Keratinocyte (primary cell): Measurements from ENCODE around the gene DTNB. TPM values are rescaled to one million over a fixed set of nuclear protein-coding genes. Genes with fewer than 3 reads are reported as not detected.

Experiments
- DNase-seq: peaks from one replicate; pipeline ENCODE4 v3.0.0-alpha.2; 2011; ENCODE audit warnings: low read depth, missing footprints, low spot score
- FAIRE-seq: peaks from 2 replicates; lab custom pipeline; 2011; peaks lifted over from hg19 to GRCh38; lab: Jason Lieb, UNC
- H2AFZ ChIP-seq: 2 replicates; pipeline ENCODE4 v1.6.0; 2012; ENCODE audit warnings: low read length, control low read depth, inconsistent platforms; ENCODE audit not compliant: control insufficient read depth
- H3K27ac ChIP-seq: 2 replicates; pipeline ENCODE4 v1.5.1; 2011; ENCODE audit warnings: low read length; ENCODE audit not compliant: control insufficient read depth, insufficient read depth
- H3K27me3 ChIP-seq: 3 replicates; pipeline ENCODE4 v1.6.0; 2011; ENCODE audit warnings: low read length; ENCODE audit not compliant: control insufficient read depth, insufficient read depth; ENCODE audit errors: extremely low read depth
- H3K36me3 ChIP-seq, 2 experiments: 2 replicates in 1 of 2; 3 replicates in 1 of 2; pipeline ENCODE4 v1.5.1; 2011; ENCODE audit warnings: low read length in 2 of 2, mild to moderate bottlenecking in 1 of 2; ENCODE audit not compliant: control insufficient read depth in 2 of 2, insufficient read depth in 2 of 2; ENCODE audit errors: extremely low read depth in 1 of 2
- H3K4me1 ChIP-seq: 3 replicates; pipeline ENCODE4 v1.5.1; 2011; ENCODE audit warnings: low read length; ENCODE audit not compliant: control insufficient read depth, insufficient read depth; ENCODE audit errors: extremely low read depth
- H3K4me2 ChIP-seq: 3 replicates; pipeline ENCODE4 v1.6.0; 2011; ENCODE audit warnings: low read depth, low read length; ENCODE audit not compliant: control insufficient read depth, insufficient read depth; ENCODE audit errors: extremely low read depth
- H3K4me3 ChIP-seq, 3 experiments: fragments of 200-600 bp in 1 of 3; sonication (generic) in 1 of 3; 2 replicates in 2 of 3; 3 replicates in 1 of 3; pipeline ENCODE4 v1.5.1; 2011 to 2016; ENCODE audit warnings: low read length in 3 of 3, mild to moderate bottlenecking in 3 of 3, control low read depth in 2 of 3, inconsistent platforms in 1 of 3, low read depth in 1 of 3, mixed read lengths in 1 of 3, mixed run types in 1 of 3, moderate library complexity in 1 of 3; ENCODE audit not compliant: control insufficient read depth in 2 of 3, insufficient read depth in 2 of 3; ENCODE audit errors: extremely low read depth in 1 of 3
- H3K79me2 ChIP-seq: 2 replicates; pipeline ENCODE4 v1.6.0; 2012; ENCODE audit warnings: low read length; ENCODE audit not compliant: control insufficient read depth, insufficient read depth
- H3K9ac ChIP-seq: 3 replicates; pipeline ENCODE4 v1.6.0; 2011; ENCODE audit warnings: low read length; ENCODE audit not compliant: control insufficient read depth, insufficient read depth; ENCODE audit errors: extremely low read depth
- H3K9me1 ChIP-seq: 3 replicates; pipeline ENCODE4 v1.6.0; 2011; ENCODE audit warnings: low read length; ENCODE audit not compliant: control insufficient read depth, insufficient read depth; ENCODE audit errors: extremely low read depth
- H3K9me3 ChIP-seq: 2 replicates; pipeline ENCODE4 v1.5.1; 2012; ENCODE audit warnings: low read depth, low read length; ENCODE audit not compliant: control insufficient read depth
- H4K20me1 ChIP-seq: 3 replicates; pipeline ENCODE4 v1.6.0; 2011; ENCODE audit warnings: low read length; ENCODE audit not compliant: control insufficient read depth, insufficient read depth; ENCODE audit errors: extremely low read depth
- EZH2 ChIP-seq: IDR thresholded peaks from one replicate; pipeline ENCODE4 v1.6.1; 2012; ENCODE audit warnings: inconsistent platforms, mild to moderate bottlenecking, low read length, moderate library complexity
- dilution Hi-C: fragments of 300-500 bp; cut with MboI; formaldehyde crosslinking; loops from one replicate; pipeline ENCODE4 v1.7.0; 2020; ENCODE audit warnings: low sequenced_read_pairs; ENCODE audit not compliant: extremely low pct_ligation_motif_present
- polyA plus RNA-seq, 5 experiments: library from polyadenylated mRNA; depleted of rRNA in 3 of 5; stranded (reverse) in 3 of 5; stranded (forward) in 1 of 5; unstranded in 1 of 5; fragments of >200 nt; gene quantifications; 1 replicate in 1 of 5; 2 replicates in 3 of 5; 3 replicates in 1 of 5; pipeline versions ENCODE4 v1.2.1 to v1.2.3, GENCODE V29; 2011 to 2012; ENCODE audit warnings: missing spikeins in 2 of 5, low read depth in 1 of 5, low replicate concordance in 1 of 5
- TF ChIP-seq, protein P1 (sequence below), 3 experiments: IDR thresholded peaks in 1 of 3; conservative IDR thresholded peaks in 1 of 3; optimal IDR thresholded peaks in 1 of 3; 2 replicates in 2 of 3; 3 replicates in 1 of 3; pipeline versions ENCODE3 to v1.5.1; 2011; ENCODE audit warnings: low read length in 3 of 3, mild to moderate bottlenecking in 3 of 3, moderate library complexity in 2 of 3, control low read depth in 1 of 3, inconsistent platforms in 1 of 3; ENCODE audit not compliant: insufficient read depth in 2 of 3; ENCODE audit errors: extremely low read depth in 1 of 3

The DTNB gene
- polyA plus RNA-seq, 1 donor (not counting 4 experiments of a cell fraction or from before 2014, with no cell fraction given), result 31.5 TPM

DNA sequence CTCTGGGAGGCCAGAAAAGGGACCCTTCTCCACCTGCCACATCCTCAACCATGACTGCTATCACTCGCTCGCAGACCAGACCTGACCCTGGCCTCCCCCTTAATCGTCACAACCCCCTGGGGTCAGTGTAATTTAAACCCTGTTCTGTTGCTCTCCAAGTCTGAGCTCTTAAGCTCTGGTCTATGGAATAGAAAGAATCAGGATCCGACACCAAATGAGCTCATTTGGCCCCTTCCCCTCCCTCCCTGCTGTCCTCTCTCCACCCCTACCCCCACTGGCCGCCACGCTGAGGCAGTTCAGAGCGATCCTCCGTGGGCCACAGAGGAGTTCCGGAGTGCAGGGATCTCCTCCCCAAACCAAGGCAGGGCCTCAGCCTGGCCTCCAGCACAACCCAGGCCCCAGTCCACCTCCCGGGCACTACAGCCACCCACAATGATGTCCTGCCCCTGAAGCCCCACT lies 337.0 kb downstream of the DTNB start:
- no peak overlapping the region for H3K27ac ChIP-seq
- no peaks in the 10 kb centered on the region for H3K79me2 ChIP-seq
- peaks cover 3% of the 10 kb centered on the region for H4K20me1 ChIP-seq
- H3K4me2 ChIP-seq, result no peak overlapping the region
- no peaks in the 10 kb centered on the region for H3K4me1 ChIP-seq
- no peak overlapping the region for H3K4me3 ChIP-seq
- FAIRE-seq, result no peak
- TF ChIP-seq EZH2, result no peak
- TF ChIP-seq, protein P1, sequence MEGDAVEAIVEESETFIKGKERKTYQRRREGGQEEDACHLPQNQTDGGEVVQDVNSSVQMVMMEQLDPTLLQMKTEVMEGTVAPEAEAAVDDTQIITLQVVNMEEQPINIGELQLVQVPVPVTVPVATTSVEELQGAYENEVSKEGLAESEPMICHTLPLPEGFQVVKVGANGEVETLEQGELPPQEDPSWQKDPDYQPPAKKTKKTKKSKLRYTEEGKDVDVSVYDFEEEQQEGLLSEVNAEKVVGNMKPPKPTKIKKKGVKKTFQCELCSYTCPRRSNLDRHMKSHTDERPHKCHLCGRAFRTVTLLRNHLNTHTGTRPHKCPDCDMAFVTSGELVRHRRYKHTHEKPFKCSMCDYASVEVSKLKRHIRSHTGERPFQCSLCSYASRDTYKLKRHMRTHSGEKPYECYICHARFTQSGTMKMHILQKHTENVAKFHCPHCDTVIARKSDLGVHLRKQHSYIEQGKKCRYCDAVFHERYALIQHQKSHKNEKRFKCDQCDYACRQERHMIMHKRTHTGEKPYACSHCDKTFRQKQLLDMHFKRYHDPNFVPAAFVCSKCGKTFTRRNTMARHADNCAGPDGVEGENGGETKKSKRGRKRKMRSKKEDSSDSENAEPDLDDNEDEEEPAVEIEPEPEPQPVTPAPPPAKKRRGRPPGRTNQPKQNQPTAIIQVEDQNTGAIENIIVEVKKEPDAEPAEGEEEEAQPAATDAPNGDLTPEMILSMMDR (optimal IDR thresholded peaks at IDR 0.05 in 1 of 3, IDR thresholded peaks at IDR 0.05 in 1 of 3, conservative IDR thresholded peaks at IDR 0.05 in 1 of 3; ENCODE audit: extremely low read depth in 1 of 3, insufficient read depth in 2 of 3, low read length in 3 of 3), result no peak
- no peaks in the 10 kb centered on the region for H3K9me1 ChIP-seq
- no peak for DNase-seq
- peaks cover 0 to 2% of the 10 kb centered on the region in 2 experiments for H3K36me3 ChIP-seq
- dilution Hi-C loops, result no loop called here
- no peaks in the 10 kb centered on the region for H3K9me3 ChIP-seq
- H3K27me3 ChIP-seq, result no peaks in the 10 kb centered on the region
- no peak overlapping the region for H3K9ac ChIP-seq
- no peak overlapping the region for H2AFZ ChIP-seq

DNA sequence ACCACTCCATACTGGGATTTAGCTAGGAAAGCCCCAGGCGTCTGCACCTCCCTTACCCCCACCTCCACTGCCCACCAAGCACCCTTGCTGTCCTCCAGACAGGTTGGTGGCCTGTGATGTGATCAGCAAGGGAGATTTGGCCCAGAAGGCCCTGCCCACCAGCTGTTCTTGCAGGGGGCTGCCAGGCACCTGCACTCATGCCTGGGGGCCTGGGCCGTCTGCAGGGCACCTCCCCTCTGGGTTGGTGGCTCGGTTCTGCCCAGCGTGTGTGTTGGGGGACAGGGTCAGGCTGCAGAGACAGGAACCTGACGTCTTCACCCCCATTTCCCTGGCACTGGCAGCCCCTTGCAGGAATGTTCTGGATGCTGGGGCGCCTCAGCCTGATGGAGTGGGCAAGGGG lies 337.4 kb downstream of the DTNB start:
- no peaks in the 10 kb centered on the region for H3K9me1 ChIP-seq
- no peaks in the 10 kb centered on the region for H3K27me3 ChIP-seq
- no peak for DNase-seq
- no peaks in the 10 kb centered on the region for H3K4me1 ChIP-seq
- H3K9ac ChIP-seq, result no peak overlapping the region
- H3K4me3 ChIP-seq, result no peak overlapping the region
- no peaks in the 10 kb centered on the region for H3K79me2 ChIP-seq
- no peak overlapping the region for H3K27ac ChIP-seq
- H3K9me3 ChIP-seq, result no peaks in the 10 kb centered on the region
- no peak for TF ChIP-seq EZH2
- TF ChIP-seq, protein P1 (optimal IDR thresholded peaks at IDR 0.05 in 1 of 3, IDR thresholded peaks at IDR 0.05 in 1 of 3, conservative IDR thresholded peaks at IDR 0.05 in 1 of 3; ENCODE audit: extremely low read depth in 1 of 3, insufficient read depth in 2 of 3, low read length in 3 of 3), result no peak
- peaks cover 0 to 2% of the 10 kb centered on the region in 2 experiments for H3K36me3 ChIP-seq
- no peak overlapping the region for H3K4me2 ChIP-seq
- H4K20me1 ChIP-seq, result peaks cover 7% of the 10 kb centered on the region
- dilution Hi-C loops, result no loop called here
- FAIRE-seq, result no peak
- no peak overlapping the region for H2AFZ ChIP-seq
